ENCODE results near the gene CDKL4.

Gene CDKL4

DNA sequence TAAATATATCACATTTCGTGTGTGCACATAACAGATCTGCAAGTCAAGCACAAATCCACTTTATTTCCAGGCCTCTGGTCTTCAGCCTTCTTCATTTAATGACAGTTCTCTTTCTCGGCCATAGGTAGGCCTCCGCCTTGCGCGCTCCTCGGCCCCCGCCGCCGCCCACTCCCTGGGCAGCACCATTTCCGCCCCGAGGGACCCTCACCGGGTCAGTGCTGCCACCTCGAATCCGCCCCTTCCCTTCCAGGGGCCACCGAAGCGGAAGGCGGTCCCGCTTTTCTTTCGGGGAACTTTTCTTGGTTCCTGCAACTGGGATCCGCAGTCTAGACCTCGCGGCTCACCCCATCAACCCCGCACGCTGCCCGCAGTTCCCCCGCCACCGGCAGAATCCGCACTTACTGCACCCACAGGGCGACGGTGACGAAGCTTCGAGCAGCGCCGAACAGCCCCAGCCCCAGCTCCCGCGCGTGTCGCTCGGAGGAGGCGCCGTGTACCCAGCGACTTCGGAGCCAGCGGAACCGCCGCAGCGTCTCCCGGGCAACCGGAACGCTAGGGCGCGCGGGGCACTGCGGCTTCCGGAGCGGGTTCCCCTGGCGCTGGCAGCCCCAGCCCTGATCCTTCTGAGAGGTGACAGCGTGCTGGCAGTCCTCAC is at the start of gene CDKL4:
TSS of gene CDKL4 (minus strand) at position 502 of the 655 bp plus-strand sequence.
- Histone ChIP-seq H3K36me3 (ENCODE audit: insufficient read depth, low read length) (no peaks in the 10 kb centered on the region; the same call in 1 of the 2 replicates), H3K9ac (ENCODE audit: low read depth, low read length) (no peak within 1 kb of the TSS), H3K4me1 (ENCODE audit: insufficient read depth, low read length) (peaks cover 9% of the 10 kb centered on the region; the same call in 1 of the 2 replicates), H3K9me3 (ENCODE audit: control insufficient read depth, insufficient read depth, low read length) (no peaks in the 10 kb centered on the region)

DNA sequence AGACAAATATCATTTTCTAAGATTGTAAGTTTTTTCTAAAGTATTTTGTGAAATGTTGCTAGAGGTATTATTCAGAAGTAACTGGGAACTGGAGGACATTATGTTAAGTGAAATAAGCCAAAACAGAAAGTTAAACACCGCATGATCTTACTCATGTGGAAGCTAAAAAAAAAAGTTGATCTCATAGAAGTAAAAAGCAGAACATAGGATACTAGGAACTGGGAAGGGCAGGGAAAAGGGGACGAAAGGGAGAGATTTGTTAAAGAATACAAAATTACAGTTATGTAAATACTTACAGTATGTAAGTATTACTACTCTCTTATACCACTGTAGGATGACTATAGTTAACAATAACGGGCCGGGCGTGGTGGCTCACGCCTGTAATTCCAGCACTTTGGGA is 46.7 kb upstream of the CDKL4 start:
- no peaks in the 10 kb centered on the region for H3K9me3 ChIP-seq (ENCODE audit: control insufficient read depth, insufficient read depth, low read length)
- H3K36me3 ChIP-seq (ENCODE audit: insufficient read depth, low read length), result peaks cover 3% of the 10 kb centered on the region; the same call in 1 of the 2 replicates
- H3K9ac ChIP-seq (ENCODE audit: low read depth, low read length), result no peak overlapping the region
- H3K4me1 ChIP-seq (ENCODE audit: insufficient read depth, low read length), result no peaks in the 10 kb centered on the region

DNA sequence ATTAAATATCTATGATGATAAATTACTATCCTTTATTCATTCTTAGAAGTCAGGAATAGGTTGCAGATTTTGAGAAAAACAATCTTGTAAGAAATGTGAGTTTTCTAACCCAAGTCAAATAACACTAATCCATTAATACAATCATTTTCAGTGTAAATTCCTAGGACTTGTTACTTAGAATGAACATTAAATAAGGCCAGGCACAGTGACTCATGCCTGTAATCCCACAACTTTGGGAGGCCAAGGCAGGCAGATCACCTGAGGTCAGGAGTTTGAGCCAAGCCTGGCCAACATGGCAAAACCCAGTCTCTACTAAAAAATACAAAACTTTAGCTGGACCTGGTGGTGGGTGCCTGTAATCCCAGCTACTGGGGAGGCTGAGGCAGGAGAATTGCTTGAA is 45.8 kb upstream of the CDKL4 start:
- H3K9ac ChIP-seq (ENCODE audit: low read depth, low read length), result no peak overlapping the region
- no peaks in the 10 kb centered on the region for H3K4me1 ChIP-seq (ENCODE audit: insufficient read depth, low read length)
- H3K36me3 ChIP-seq (ENCODE audit: insufficient read depth, low read length), result peaks cover 3% of the 10 kb centered on the region; the same call in 1 of the 2 replicates
- no peaks in the 10 kb centered on the region for H3K9me3 ChIP-seq (ENCODE audit: control insufficient read depth, insufficient read depth, low read length)

DNA sequence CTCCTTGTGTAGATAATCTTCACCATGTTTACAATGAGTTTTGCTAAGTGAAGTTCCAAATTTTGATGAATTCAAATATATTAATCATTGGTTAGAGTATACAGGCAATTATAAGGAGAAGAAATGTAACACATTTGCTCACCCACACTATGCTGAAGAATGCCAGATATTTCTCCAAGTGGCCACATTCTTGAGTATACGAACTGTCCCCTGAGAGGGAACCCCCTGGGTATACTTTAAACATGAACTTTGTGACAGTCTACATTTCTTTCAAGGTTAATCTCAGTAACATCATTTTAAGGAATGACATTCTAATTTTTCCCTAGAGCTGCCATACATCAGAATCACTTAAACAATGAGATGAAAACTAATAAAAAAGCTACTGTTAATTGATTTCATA is 39.8 kb upstream of the CDKL4 start:
- Histone ChIP-seq H3K9me3 (ENCODE audit: control insufficient read depth, insufficient read depth, low read length) (no peaks in the 10 kb centered on the region), H3K9ac (ENCODE audit: low read depth, low read length) (no peak overlapping the region), H3K36me3 (ENCODE audit: insufficient read depth, low read length) (peaks cover 3% of the 10 kb centered on the region; the same call in 1 of the 2 replicates), H3K4me1 (ENCODE audit: insufficient read depth, low read length) (no peaks in the 10 kb centered on the region)

DNA sequence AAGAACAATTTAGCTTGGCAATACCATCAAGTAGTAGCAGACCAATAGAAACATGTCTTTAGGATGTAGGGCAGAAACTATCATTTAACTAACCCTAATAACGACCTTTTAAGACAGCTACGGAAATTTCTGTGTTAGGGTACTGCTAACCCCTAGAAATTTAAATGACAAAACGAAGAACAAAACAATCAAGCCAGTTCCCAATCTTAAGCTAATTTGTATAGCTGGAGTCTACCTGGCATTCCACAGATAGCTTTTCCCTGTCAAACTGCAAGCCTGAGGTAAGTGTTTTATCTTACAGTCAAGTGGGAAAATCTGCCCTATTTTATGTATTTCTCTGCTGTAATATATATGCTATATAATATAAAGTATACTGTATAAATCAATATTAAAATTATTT is 37.6 kb upstream of the CDKL4 start:
- no peaks in the 10 kb centered on the region; the same call in 1 of the 2 replicates for H3K36me3 ChIP-seq (ENCODE audit: insufficient read depth, low read length)
- H3K9ac ChIP-seq (ENCODE audit: low read depth, low read length), result no peak overlapping the region
- H3K4me1 ChIP-seq (ENCODE audit: insufficient read depth, low read length), result no peaks in the 10 kb centered on the region
- no peaks in the 10 kb centered on the region for H3K9me3 ChIP-seq (ENCODE audit: control insufficient read depth, insufficient read depth, low read length)

DNA sequence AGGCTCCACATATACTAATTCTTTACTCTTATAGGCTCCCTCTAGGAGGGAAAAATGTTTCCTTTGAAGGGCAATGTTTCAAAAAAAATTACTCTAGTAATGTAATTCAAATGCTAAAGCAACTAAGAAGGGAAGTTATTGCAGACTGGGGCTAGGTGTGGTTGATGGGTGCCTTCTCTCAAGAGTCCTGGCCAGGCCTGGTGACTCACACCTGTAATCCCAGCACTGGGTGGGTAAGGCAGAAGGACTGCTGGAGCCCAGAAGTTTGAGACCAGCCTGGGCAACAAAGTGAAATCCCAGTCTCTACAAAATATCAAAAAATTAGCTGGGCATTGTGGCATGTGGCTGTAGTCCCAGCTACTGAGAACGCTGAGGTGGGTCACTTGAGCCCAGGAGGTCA is 31.2 kb upstream of the CDKL4 start:
- no peak overlapping the region for H3K9ac ChIP-seq (ENCODE audit: low read depth, low read length)
- H3K4me1 ChIP-seq (ENCODE audit: insufficient read depth, low read length), result no peaks in the 10 kb centered on the region

DNA sequence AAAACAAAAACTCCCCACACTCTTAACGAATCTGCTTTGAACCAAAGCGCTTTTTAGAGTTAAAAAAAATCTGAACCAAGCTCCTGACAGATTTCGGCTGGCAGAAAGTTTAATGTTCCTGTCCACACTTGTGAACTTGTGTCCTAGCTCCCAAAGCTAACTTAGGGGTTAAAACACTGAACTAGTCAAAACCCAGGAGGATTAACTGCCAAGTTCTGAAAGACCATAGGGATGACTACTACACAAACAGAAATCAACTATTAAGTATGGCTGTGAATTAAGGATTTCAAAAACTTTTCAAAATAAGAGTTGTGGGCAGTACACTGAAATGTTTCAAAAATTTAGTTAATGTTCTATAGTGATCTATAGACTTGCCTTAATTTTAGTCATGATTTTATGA is 26.2 kb upstream of the CDKL4 start:
- no peaks in the 10 kb centered on the region for H3K4me1 ChIP-seq (ENCODE audit: insufficient read depth, low read length)
- no peak overlapping the region for H3K9ac ChIP-seq (ENCODE audit: low read depth, low read length)
- no peaks in the 10 kb centered on the region for H3K36me3 ChIP-seq (ENCODE audit: insufficient read depth, low read length)
- H3K9me3 ChIP-seq (ENCODE audit: control insufficient read depth, insufficient read depth, low read length), result no peaks in the 10 kb centered on the region

More for the DNA sequence above, 31.2 kb upstream of the CDKL4 start:
- no peaks in the 10 kb centered on the region for H3K9me3 ChIP-seq (ENCODE audit: control insufficient read depth, insufficient read depth, low read length)
- no peaks in the 10 kb centered on the region; the same call in 1 of the 2 replicates for H3K36me3 ChIP-seq (ENCODE audit: insufficient read depth, low read length)

DNA sequence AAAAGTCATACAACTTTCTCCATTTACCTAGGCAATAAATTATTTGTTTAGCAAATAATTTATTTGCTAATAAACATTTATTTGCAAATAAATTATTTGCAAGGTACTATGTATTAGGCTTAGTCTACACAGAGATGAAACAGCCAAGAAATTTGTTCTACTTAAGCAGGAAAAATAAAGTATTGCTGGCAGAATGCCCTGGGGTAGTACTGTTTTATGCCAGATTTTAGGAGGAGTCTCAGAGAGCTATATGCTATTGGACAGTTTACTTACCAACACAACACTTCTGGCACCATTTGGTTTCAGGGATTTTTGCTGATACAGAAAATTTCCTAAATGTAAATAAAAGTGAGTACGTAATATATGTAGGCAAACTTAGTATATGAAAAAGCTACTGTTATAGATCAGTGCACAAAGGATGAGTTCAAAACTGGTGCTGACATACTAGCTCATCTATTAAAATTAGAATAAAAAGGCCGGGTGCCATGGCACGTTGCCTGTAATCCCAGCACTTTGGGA is 23.2 kb upstream of the CDKL4 start:
- Histone ChIP-seq H3K4me1 (ENCODE audit: insufficient read depth, low read length) (no peaks in the 10 kb centered on the region), H3K9me3 (ENCODE audit: control insufficient read depth, insufficient read depth, low read length) (no peaks in the 10 kb centered on the region), H3K36me3 (ENCODE audit: insufficient read depth, low read length) (no peaks in the 10 kb centered on the region), H3K9ac (ENCODE audit: low read depth, low read length) (no peak overlapping the region)

DNA sequence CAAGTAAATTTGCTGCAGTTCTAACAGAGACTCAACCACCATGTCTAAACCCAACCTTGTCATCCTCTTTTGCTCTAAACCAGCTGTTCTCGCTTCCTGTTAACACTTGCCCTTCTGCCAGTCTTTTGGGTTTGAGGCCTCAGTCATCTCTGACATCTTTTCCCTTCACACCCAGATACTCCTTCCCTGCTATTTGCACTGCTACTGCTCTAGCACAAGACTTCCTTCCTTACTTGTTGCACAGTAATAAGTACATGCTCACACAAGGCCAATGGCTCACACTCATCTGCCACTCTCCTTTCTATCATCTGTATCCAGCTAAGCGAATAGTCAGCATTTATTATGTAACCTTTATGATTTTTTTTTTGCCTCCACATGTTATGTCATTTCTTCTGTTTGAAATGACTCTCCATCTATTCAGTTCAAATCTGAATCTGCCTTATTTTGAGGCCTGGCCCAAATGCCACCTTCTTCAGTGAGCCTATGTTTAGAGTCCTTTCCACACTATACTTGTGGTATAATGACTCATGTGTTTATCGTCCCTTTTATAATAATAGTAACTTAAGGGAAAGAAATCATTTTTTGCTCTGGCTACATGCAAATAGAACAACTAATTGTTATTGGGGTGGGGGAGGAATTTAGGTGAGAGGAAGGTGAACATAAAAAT is 22.5 kb upstream of the CDKL4 start:
- no peak overlapping the region for H3K9ac ChIP-seq (ENCODE audit: low read depth, low read length)
- no peaks in the 10 kb centered on the region for H3K9me3 ChIP-seq (ENCODE audit: control insufficient read depth, insufficient read depth, low read length)
- H3K4me1 ChIP-seq (ENCODE audit: insufficient read depth, low read length), result no peaks in the 10 kb centered on the region
- no peaks in the 10 kb centered on the region for H3K36me3 ChIP-seq (ENCODE audit: insufficient read depth, low read length)

DNA sequence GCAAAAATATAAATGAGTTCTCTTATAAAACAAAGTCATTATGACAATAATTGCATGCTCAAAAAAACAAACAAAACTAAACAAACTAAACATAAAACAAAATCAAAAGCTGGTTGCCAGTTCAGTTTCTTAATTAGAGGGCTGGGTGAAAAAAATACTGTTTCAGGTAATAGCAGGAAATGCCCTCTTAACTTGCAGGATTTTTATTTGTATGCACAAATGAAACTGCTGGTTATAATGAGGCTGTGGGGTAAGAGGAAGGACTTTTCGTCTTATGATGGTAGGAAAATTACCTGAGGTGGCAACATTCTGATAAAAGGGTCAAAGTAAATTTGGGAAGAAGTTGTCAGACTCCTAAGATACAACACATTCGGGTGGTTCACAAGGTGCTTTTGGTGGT is 21.5 kb upstream of the CDKL4 start:
- Histone ChIP-seq H3K9ac (ENCODE audit: low read depth, low read length) (no peak overlapping the region), H3K9me3 (ENCODE audit: control insufficient read depth, insufficient read depth, low read length) (no peaks in the 10 kb centered on the region), H3K4me1 (ENCODE audit: insufficient read depth, low read length) (no peaks in the 10 kb centered on the region), H3K36me3 (ENCODE audit: insufficient read depth, low read length) (no peaks in the 10 kb centered on the region)

DNA sequence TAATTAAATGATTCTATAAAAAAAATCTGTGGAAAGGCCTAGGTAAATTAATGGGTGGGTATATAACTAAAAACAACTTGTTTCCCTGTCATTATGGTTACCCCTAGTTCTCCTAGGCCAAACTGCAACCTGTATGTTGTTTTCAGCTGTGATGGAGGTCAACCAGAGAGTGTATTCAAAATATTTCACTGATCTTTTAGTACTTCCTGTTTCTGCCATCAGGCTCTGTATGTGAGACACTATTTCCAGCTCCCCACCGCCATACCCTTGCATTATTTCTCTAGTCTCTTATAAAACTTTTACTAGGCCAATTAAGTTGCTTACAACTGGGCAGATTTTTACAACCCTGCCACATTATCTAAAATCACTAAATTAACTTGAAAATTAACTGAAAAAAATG is 21.0 kb upstream of the CDKL4 start:
- Histone ChIP-seq H3K9ac (ENCODE audit: low read depth, low read length) (no peak overlapping the region), H3K9me3 (ENCODE audit: control insufficient read depth, insufficient read depth, low read length) (no peaks in the 10 kb centered on the region), H3K36me3 (ENCODE audit: insufficient read depth, low read length) (no peaks in the 10 kb centered on the region)

DNA sequence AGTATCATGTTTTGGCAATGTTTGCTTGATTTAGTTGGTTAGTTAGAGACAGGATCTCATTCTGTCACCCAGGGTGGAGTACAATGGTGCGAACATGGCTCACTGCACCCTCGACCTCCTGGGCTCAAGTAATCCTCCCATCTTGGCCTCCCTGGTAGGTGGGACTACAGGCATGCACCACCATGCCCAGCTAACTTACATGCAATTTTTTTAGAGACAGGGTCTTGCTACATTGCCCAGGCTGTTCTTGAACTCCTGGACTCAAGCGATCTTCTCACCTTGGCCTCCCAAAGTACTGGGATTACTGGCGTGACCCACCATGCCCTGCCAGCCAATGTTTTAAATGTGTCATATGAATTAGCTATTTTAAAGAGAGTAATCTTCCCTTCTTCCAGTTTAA is 16.3 kb upstream of the CDKL4 start:
- no peak overlapping the region for H3K9ac ChIP-seq (ENCODE audit: low read depth, low read length)
- no peaks in the 10 kb centered on the region for H3K4me1 ChIP-seq (ENCODE audit: insufficient read depth, low read length)
- H3K9me3 ChIP-seq (ENCODE audit: control insufficient read depth, insufficient read depth, low read length), result no peaks in the 10 kb centered on the region
- H3K36me3 ChIP-seq (ENCODE audit: insufficient read depth, low read length), result 0 out of 2 replicates have a peak, but pooled peaks cover 6% of the 10 kb centered on the region

More for the DNA sequence above, 21.0 kb upstream of the CDKL4 start:
- no peaks in the 10 kb centered on the region for H3K4me1 ChIP-seq (ENCODE audit: insufficient read depth, low read length)

DNA sequence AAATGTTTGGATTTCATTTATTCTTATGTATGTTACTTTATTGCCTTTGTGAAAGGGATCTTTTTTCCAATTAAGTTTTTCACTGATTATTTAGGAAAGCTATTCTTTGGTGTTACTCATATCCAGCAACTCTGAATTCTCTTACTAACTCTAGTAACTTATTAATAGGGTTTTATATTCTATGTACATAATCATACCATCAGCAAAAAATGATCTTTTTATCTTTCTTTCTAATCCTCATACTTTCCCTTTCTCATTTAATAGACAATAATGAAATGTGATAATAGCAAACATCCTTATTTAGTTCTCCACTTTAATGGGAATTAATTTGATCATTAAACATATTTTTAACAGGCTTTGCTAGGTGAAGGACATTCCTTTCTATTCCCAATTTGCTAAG is 12.3 kb upstream of the CDKL4 start:
- Histone ChIP-seq H3K9ac (ENCODE audit: low read depth, low read length) (no peak overlapping the region), H3K9me3 (ENCODE audit: control insufficient read depth, insufficient read depth, low read length) (no peaks in the 10 kb centered on the region), H3K4me1 (ENCODE audit: insufficient read depth, low read length) (no peaks in the 10 kb centered on the region), H3K36me3 (ENCODE audit: insufficient read depth, low read length) (peaks cover 6% of the 10 kb centered on the region; the same call in 1 of the 2 replicates)

DNA sequence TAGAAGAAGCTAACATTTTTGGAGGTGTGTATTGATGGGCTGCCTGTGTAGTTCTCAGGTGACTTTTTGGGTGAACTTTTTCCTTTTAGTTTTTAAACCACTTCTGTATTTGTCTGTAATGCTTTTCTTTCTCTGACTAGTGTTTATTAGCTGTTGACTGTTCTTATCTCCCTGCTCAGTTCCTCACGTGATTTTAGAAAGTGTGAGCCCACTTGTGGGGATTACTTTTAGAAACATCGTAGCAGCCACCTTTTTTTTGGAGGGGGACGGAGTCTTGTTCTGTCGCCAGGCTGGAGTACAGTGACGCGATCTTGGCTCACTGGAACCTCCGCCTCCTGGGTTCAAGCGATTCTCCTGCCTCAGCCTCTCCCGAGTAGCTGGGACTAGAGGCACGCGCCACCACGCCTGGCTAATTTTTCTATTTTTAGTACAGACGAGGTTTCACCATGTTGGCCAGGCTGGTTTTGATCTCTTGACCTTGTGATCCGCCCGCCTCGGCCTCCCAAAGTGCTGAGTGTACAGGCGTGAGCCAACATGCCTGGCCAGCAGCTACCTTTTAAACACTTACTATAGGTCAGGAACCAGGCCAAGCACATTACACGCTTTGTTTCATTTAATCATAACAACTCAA is 9.2 kb upstream of the CDKL4 start:
- Histone ChIP-seq H3K9me3 (ENCODE audit: control insufficient read depth, insufficient read depth, low read length) (no peaks in the 10 kb centered on the region), H3K9ac (ENCODE audit: low read depth, low read length) (no peak overlapping the region), H3K36me3 (ENCODE audit: insufficient read depth, low read length) (peaks cover 8% of the 10 kb centered on the region), H3K4me1 (ENCODE audit: insufficient read depth, low read length) (no peaks in the 10 kb centered on the region)

Measured in ES-I3 (cell line).